Measurements from ENCODE around the gene TPK1.

Gene TPK1

GRCh38 chr7:144717720-144718119 lies 118.1 kb downstream of the TPK1 start:
- no peaks in the 10 kb centered on the region for H3K36me3 ChIP-seq (ENCODE audit: control insufficient read depth, insufficient read depth, low read length)
- no peak overlapping the region for H2AK5ac ChIP-seq (ENCODE audit: low read length)
- no peak overlapping the region for H3K18ac ChIP-seq (ENCODE audit: low read length)
- DNase-seq = peak; percentile 20
- WGBS (ENCODE audit: extremely low coverage, insufficient coverage, low lambda C conversion rate) = no CpG with 5 or more reads among the region's 1 CpG
- no peak overlapping the region for H2BK15ac ChIP-seq (replicated peaks; ENCODE audit: low read depth)
- no peak overlapping the region for H3K56ac ChIP-seq (ENCODE audit: low read length)
- H2BK120ac ChIP-seq (ENCODE audit: low read depth, low read length) = no peak overlapping the region
- H3K9ac ChIP-seq (ENCODE audit: low read length) = no peak overlapping the region
- no peaks in the 10 kb centered on the region for H3K4me1 ChIP-seq (ENCODE audit: control insufficient read depth, low read depth, low read length)
- no peaks in the 10 kb centered on the region for H3K27me3 ChIP-seq (ENCODE audit: insufficient read depth, low read length, poor library complexity)
- H2BK5ac ChIP-seq (ENCODE audit: low read length) = no peak overlapping the region
- no peaks in the 10 kb centered on the region for H3K79me1 ChIP-seq (ENCODE audit: low read length)
- H4K5ac ChIP-seq (ENCODE audit: low read length) = no peak overlapping the region
- no peak overlapping the region for H3K23ac ChIP-seq (ENCODE audit: low read length)
- no peak overlapping the region for H3K4me3 ChIP-seq (ENCODE audit: low read length)
- no peak overlapping the region for H4K8ac ChIP-seq (ENCODE audit: low read depth, low read length)
- H3K4me2 ChIP-seq (ENCODE audit: low read length) = no peak overlapping the region
- H3K27ac ChIP-seq (ENCODE audit: low read depth, low read length) = no peak overlapping the region
- H3K79me2 ChIP-seq (ENCODE audit: control insufficient read depth, insufficient read depth, low read length) = no peaks in the 10 kb centered on the region
- no peak overlapping the region for H3K4ac ChIP-seq (ENCODE audit: low read depth, low read length)

GRCh38 chr7:144713850-144714249 lies 122.0 kb downstream of the TPK1 start:
- Histone ChIP-seq H3K23ac (ENCODE audit: low read length) (no peak overlapping the region), H3K79me2 (ENCODE audit: control insufficient read depth, insufficient read depth, low read length) (no peaks in the 10 kb centered on the region), H2BK15ac (replicated peaks; ENCODE audit: low read depth) (no peak overlapping the region), H3K36me3 (ENCODE audit: control insufficient read depth, insufficient read depth, low read length) (no peaks in the 10 kb centered on the region), H2BK120ac (ENCODE audit: low read depth, low read length) (no peak overlapping the region), H3K27me3 (ENCODE audit: insufficient read depth, low read length, poor library complexity) (no peaks in the 10 kb centered on the region), H3K27ac (ENCODE audit: low read depth, low read length) (no peak overlapping the region), H3K18ac (ENCODE audit: low read length) (no peak overlapping the region), H3K9ac (ENCODE audit: low read length) (no peak overlapping the region), H3K4me2 (ENCODE audit: low read length) (no peak overlapping the region), H4K8ac (ENCODE audit: low read depth, low read length) (no peak overlapping the region), H3K4me3 (ENCODE audit: low read length) (no peak overlapping the region), H3K56ac (ENCODE audit: low read length) (no peak overlapping the region), H2BK5ac (ENCODE audit: low read length) (no peak overlapping the region), H3K4ac (ENCODE audit: low read depth, low read length) (no peak overlapping the region), H3K79me1 (ENCODE audit: low read length) (no peaks in the 10 kb centered on the region), H3K4me1 (ENCODE audit: control insufficient read depth, low read depth, low read length) (no peaks in the 10 kb centered on the region), H2AK5ac (ENCODE audit: low read length) (no peak overlapping the region), H4K5ac (ENCODE audit: low read length) (no peak overlapping the region)
- no peak for DNase-seq
- no CpG with 5 or more reads among the region's 2 CpGs for WGBS (ENCODE audit: extremely low coverage, insufficient coverage, low lambda C conversion rate)

GRCh38 chr7:144710791-144711190 lies 125.1 kb downstream of the TPK1 start:
- Histone ChIP-seq H3K4ac (ENCODE audit: low read depth, low read length) (no peak overlapping the region), H4K8ac (ENCODE audit: low read depth, low read length) (no peak overlapping the region), H3K23ac (ENCODE audit: low read length) (no peak overlapping the region), H3K56ac (ENCODE audit: low read length) (no peak overlapping the region), H3K27me3 (ENCODE audit: insufficient read depth, low read length, poor library complexity) (no peaks in the 10 kb centered on the region), H3K79me2 (ENCODE audit: control insufficient read depth, insufficient read depth, low read length) (no peaks in the 10 kb centered on the region), H3K4me2 (ENCODE audit: low read length) (no peak overlapping the region), H3K4me1 (ENCODE audit: control insufficient read depth, low read depth, low read length) (no peaks in the 10 kb centered on the region), H3K36me3 (ENCODE audit: control insufficient read depth, insufficient read depth, low read length) (no peaks in the 10 kb centered on the region), H3K27ac (ENCODE audit: low read depth, low read length) (no peak overlapping the region), H3K9ac (ENCODE audit: low read length) (no peak overlapping the region), H2BK5ac (ENCODE audit: low read length) (no peak overlapping the region), H3K79me1 (ENCODE audit: low read length) (no peaks in the 10 kb centered on the region), H3K18ac (ENCODE audit: low read length) (no peak overlapping the region), H2BK15ac (replicated peaks; ENCODE audit: low read depth) (no peak overlapping the region), H2BK120ac (ENCODE audit: low read depth, low read length) (no peak overlapping the region), H2AK5ac (ENCODE audit: low read length) (no peak overlapping the region), H3K4me3 (ENCODE audit: low read length) (no peak overlapping the region), H4K5ac (ENCODE audit: low read length) (no peak overlapping the region)
- WGBS (ENCODE audit: extremely low coverage, insufficient coverage, low lambda C conversion rate) = no CpG with 5 or more reads among the region's 4 CpGs
- no peak for DNase-seq

- Histone ChIP-seq H3K4ac (ENCODE audit: low read depth, low read length) (no peak overlapping the region), H3K79me1 (ENCODE audit: low read length) (no peaks in the 10 kb centered on the region), H2BK15ac (replicated peaks; ENCODE audit: low read depth) (no peak overlapping the region), H3K4me2 (ENCODE audit: low read length) (no peak overlapping the region), H4K8ac (ENCODE audit: low read depth, low read length) (no peak overlapping the region), H3K18ac (ENCODE audit: low read length) (no peak overlapping the region), H3K4me1 (ENCODE audit: control insufficient read depth, low read depth, low read length) (no peaks in the 10 kb centered on the region), H3K56ac (ENCODE audit: low read length) (no peak overlapping the region), H3K27me3 (ENCODE audit: insufficient read depth, low read length, poor library complexity) (no peaks in the 10 kb centered on the region), H4K5ac (ENCODE audit: low read length) (no peak overlapping the region), H3K9ac (ENCODE audit: low read length) (no peak overlapping the region), H2BK5ac (ENCODE audit: low read length) (no peak overlapping the region), H3K79me2 (ENCODE audit: control insufficient read depth, insufficient read depth, low read length) (no peaks in the 10 kb centered on the region), H3K4me3 (ENCODE audit: low read length) (no peak overlapping the region), H2AK5ac (ENCODE audit: low read length) (no peak overlapping the region), H3K23ac (ENCODE audit: low read length) (no peak overlapping the region), H3K36me3 (ENCODE audit: control insufficient read depth, insufficient read depth, low read length) (no peaks in the 10 kb centered on the region), H3K27ac (ENCODE audit: low read depth, low read length) (no peak overlapping the region), H2BK120ac (ENCODE audit: low read depth, low read length) (no peak overlapping the region)
- no peak for DNase-seq
- WGBS (ENCODE audit: extremely low coverage, insufficient coverage, low lambda C conversion rate) = no CpG with 5 or more reads among the region's 1 CpG
Measured at GRCh38 chr7:144709066-144709465, 126.8 kb downstream of the TPK1 start.

GRCh38 chr7:144691240-144691639 lies 144.6 kb downstream of the TPK1 start:
- Histone ChIP-seq H4K5ac (ENCODE audit: low read length) (no peak overlapping the region), H3K23ac (ENCODE audit: low read length) (no peak overlapping the region), H3K79me2 (ENCODE audit: control insufficient read depth, insufficient read depth, low read length) (no peaks in the 10 kb centered on the region), H3K79me1 (ENCODE audit: low read length) (no peaks in the 10 kb centered on the region), H2AK5ac (ENCODE audit: low read length) (no peak overlapping the region), H3K9ac (ENCODE audit: low read length) (no peak overlapping the region), H4K8ac (ENCODE audit: low read depth, low read length) (no peak overlapping the region), H3K4me1 (ENCODE audit: control insufficient read depth, low read depth, low read length) (no peaks in the 10 kb centered on the region), H3K56ac (ENCODE audit: low read length) (no peak overlapping the region), H3K27me3 (ENCODE audit: insufficient read depth, low read length, poor library complexity) (no peaks in the 10 kb centered on the region), H2BK120ac (ENCODE audit: low read depth, low read length) (no peak overlapping the region), H2BK15ac (replicated peaks; ENCODE audit: low read depth) (no peak overlapping the region), H3K36me3 (ENCODE audit: control insufficient read depth, insufficient read depth, low read length) (no peaks in the 10 kb centered on the region), H2BK5ac (ENCODE audit: low read length) (no peak overlapping the region), H3K27ac (ENCODE audit: low read depth, low read length) (no peak overlapping the region), H3K18ac (ENCODE audit: low read length) (no peak overlapping the region), H3K4me3 (ENCODE audit: low read length) (no peak overlapping the region), H3K4me2 (ENCODE audit: low read length) (no peak overlapping the region), H3K4ac (ENCODE audit: low read depth, low read length) (no peak overlapping the region)
- DNase-seq = no peak

- Histone ChIP-seq H2AK5ac (ENCODE audit: low read length) (no peak overlapping the region), H3K4me1 (ENCODE audit: control insufficient read depth, low read depth, low read length) (no peaks in the 10 kb centered on the region)
- no CpG with 5 or more reads among the region's 6 CpGs for WGBS (ENCODE audit: extremely low coverage, insufficient coverage, low lambda C conversion rate)
Measured at GRCh38 chr7:144682581-144683280, 153.1 kb downstream of the TPK1 start.

More at GRCh38 chr7:144682581-144683280, 153.1 kb downstream of the TPK1 start:
- Histone ChIP-seq H3K79me1 (ENCODE audit: low read length) (no peaks in the 10 kb centered on the region), H3K23ac (ENCODE audit: low read length) (no peak overlapping the region), H4K5ac (ENCODE audit: low read length) (no peak overlapping the region), H3K4me2 (ENCODE audit: low read length) (no peak overlapping the region), H3K27ac (ENCODE audit: low read depth, low read length) (no peak overlapping the region), H3K4me3 (ENCODE audit: low read length) (no peak overlapping the region), H2BK120ac (ENCODE audit: low read depth, low read length) (no peak overlapping the region), H4K8ac (ENCODE audit: low read depth, low read length) (peak overlapping the region; percentile 39), H3K27me3 (ENCODE audit: insufficient read depth, low read length, poor library complexity) (no peaks in the 10 kb centered on the region), H3K18ac (ENCODE audit: low read length) (no peak overlapping the region), H3K56ac (ENCODE audit: low read length) (no peak overlapping the region), H3K4ac (ENCODE audit: low read depth, low read length) (no peak overlapping the region), H2BK5ac (ENCODE audit: low read length) (no peak overlapping the region), H3K79me2 (ENCODE audit: control insufficient read depth, insufficient read depth, low read length) (no peaks in the 10 kb centered on the region), H3K9ac (ENCODE audit: low read length) (no peak overlapping the region), H2BK15ac (replicated peaks; ENCODE audit: low read depth) (no peak overlapping the region), H3K36me3 (ENCODE audit: control insufficient read depth, insufficient read depth, low read length) (no peaks in the 10 kb centered on the region)
- no peak for DNase-seq

Measured in mesendoderm (in vitro differentiated cells).